ENCODE data around the gene DYNC1I2. TPM values are rescaled to one million over a fixed set of nuclear protein-coding genes. Genes with fewer than 3 reads are reported as not detected.

DYNC1I2 gene
- total and polyA plus RNA-seq, 2 experiments from 2014 or later = 79.4 to 102 TPM

DNA sequence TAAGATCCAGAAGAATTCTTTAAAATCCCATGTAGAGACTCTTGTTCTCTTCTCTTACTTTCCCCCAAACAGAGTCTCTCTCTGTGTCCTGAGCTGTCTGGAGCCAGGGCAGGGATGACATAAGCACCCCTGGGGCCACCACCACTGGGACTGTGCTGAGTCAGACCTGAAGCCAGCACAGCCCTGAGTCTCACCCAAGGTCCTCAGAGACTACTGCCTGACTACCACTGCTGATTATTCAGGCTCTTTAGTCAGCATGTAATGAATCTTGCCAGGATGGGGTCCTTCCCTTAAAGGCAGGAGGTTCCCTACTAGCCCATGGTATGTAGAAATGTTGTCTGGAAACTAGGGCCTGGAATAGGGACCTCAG is 34.9 kb upstream of the DYNC1I2 start (continued):
- TF ChIP-seq, protein P1, sequence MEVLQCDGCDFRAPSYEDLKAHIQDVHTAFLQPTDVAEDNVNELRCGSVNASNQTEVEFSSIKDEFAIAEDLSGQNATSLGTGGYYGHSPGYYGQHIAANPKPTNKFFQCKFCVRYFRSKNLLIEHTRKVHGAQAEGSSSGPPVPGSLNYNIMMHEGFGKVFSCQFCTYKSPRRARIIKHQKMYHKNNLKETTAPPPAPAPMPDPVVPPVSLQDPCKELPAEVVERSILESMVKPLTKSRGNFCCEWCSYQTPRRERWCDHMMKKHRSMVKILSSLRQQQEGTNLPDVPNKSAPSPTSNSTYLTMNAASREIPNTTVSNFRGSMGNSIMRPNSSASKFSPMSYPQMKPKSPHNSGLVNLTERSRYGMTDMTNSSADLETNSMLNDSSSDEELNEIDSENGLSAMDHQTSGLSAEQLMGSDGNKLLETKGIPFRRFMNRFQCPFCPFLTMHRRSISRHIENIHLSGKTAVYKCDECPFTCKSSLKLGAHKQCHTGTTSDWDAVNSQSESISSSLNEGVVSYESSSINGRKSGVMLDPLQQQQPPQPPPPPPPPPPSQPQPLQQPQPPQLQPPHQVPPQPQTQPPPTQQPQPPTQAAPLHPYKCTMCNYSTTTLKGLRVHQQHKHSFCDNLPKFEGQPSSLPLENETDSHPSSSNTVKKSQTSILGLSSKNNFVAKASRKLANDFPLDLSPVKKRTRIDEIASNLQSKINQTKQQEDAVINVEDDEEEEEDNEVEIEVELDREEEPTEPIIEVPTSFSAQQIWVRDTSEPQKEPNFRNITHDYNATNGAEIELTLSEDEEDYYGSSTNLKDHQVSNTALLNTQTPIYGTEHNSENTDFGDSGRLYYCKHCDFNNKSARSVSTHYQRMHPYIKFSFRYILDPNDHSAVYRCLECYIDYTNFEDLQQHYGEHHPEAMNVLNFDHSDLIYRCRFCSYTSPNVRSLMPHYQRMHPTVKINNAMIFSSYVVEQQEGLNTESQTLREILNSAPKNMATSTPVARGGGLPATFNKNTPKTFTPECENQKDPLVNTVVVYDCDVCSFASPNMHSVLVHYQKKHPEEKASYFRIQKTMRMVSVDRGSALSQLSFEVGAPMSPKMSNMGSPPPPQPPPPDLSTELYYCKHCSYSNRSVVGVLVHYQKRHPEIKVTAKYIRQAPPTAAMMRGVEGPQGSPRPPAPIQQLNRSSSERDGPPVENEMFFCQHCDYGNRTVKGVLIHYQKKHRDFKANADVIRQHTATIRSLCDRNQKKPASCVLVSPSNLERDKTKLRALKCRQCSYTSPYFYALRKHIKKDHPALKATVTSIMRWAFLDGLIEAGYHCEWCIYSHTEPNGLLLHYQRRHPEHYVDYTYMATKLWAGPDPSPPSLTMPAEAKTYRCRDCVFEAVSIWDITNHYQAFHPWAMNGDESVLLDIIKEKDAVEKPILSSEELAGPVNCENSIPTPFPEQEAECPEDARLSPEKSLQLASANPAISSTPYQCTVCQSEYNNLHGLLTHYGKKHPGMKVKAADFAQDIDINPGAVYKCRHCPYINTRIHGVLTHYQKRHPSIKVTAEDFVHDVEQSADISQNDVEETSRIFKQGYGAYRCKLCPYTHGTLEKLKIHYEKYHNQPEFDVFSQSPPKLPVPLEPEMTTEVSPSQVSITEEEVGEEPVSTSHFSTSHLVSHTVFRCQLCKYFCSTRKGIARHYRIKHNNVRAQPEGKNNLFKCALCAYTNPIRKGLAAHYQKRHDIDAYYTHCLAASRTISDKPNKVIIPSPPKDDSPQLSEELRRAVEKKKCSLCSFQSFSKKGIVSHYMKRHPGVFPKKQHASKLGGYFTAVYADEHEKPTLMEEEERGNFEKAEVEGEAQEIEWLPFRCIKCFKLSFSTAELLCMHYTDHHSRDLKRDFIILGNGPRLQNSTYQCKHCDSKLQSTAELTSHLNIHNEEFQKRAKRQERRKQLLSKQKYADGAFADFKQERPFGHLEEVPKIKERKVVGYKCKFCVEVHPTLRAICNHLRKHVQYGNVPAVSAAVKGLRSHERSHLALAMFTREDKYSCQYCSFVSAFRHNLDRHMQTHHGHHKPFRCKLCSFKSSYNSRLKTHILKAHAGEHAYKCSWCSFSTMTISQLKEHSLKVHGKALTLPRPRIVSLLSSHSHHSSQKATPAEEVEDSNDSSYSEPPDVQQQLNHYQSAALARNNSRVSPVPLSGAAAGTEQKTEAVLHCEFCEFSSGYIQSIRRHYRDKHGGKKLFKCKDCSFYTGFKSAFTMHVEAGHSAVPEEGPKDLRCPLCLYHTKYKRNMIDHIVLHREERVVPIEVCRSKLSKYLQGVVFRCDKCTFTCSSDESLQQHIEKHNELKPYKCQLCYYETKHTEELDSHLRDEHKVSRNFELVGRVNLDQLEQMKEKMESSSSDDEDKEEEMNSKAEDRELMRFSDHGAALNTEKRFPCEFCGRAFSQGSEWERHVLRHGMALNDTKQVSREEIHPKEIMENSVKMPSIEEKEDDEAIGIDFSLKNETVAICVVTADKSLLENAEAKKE (CRISPR knock-in tag; IDR thresholded peaks at IDR 0.05) = no peak
- TF ChIP-seq, protein P2, sequence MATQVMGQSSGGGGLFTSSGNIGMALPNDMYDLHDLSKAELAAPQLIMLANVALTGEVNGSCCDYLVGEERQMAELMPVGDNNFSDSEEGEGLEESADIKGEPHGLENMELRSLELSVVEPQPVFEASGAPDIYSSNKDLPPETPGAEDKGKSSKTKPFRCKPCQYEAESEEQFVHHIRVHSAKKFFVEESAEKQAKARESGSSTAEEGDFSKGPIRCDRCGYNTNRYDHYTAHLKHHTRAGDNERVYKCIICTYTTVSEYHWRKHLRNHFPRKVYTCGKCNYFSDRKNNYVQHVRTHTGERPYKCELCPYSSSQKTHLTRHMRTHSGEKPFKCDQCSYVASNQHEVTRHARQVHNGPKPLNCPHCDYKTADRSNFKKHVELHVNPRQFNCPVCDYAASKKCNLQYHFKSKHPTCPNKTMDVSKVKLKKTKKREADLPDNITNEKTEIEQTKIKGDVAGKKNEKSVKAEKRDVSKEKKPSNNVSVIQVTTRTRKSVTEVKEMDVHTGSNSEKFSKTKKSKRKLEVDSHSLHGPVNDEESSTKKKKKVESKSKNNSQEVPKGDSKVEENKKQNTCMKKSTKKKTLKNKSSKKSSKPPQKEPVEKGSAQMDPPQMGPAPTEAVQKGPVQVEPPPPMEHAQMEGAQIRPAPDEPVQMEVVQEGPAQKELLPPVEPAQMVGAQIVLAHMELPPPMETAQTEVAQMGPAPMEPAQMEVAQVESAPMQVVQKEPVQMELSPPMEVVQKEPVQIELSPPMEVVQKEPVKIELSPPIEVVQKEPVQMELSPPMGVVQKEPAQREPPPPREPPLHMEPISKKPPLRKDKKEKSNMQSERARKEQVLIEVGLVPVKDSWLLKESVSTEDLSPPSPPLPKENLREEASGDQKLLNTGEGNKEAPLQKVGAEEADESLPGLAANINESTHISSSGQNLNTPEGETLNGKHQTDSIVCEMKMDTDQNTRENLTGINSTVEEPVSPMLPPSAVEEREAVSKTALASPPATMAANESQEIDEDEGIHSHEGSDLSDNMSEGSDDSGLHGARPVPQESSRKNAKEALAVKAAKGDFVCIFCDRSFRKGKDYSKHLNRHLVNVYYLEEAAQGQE (IDR thresholded peaks at IDR 0.05; ENCODE audit: unreplicated experiment) = no peak
- no peak for TF ChIP-seq ZNF331 (CRISPR knock-in tag; IDR thresholded peaks at IDR 0.05; ENCODE audit: low read depth)

DNA sequence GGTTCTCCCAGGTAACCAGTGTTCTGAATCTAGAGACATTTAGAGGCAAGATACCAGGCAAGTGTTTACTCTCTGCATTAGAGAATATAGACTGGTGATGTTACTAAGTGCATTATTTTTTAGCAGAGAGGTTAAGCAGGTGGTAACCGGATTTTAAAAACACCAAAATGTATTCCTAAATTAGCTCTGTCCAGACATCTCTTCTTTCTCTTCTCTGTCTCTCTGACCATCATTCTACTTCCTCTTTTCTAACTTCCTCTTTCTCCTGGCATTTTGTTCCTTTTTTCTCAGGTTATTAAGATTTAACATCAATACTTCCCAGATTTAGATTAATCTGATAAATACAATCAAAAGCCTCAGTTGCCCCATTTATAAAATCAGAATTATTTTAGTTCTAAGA is 31.7 kb upstream of the DYNC1I2 start:
- no peak overlapping the region for H3K27ac ChIP-seq (ENCODE audit: low read depth)
- no peak overlapping the region for H2AFZ ChIP-seq
- H3K4me3 Mint-ChIP-seq = no peak overlapping the region
- no peaks in the 10 kb centered on the region for H3K4me1 ChIP-seq (ENCODE audit: insufficient read depth)
- H3K79me2 ChIP-seq (replicated peaks; ENCODE audit: insufficient read depth) = no peaks in the 10 kb centered on the region
- H3K4me3 ChIP-seq = no peak overlapping the region
- no peak for DNase-seq (ENCODE audit: low spot score)
- H3K27ac Mint-ChIP-seq = no peak overlapping the region
- no peaks in the 10 kb centered on the region for H3K36me3 ChIP-seq (ENCODE audit: insufficient read depth)
- H3K36me3 Mint-ChIP-seq (ENCODE audit: low read depth) = peaks cover 3% of the 10 kb centered on the region; the same call in 1 of the 3 replicates
- H3K27me3 Mint-ChIP-seq (ENCODE audit: insufficient read depth, low read depth, poor library complexity) = no peaks in the 10 kb centered on the region
- H4K20me1 ChIP-seq (replicated peaks; ENCODE audit: insufficient read depth) = no peaks in the 10 kb centered on the region
- no peaks in the 10 kb centered on the region for H3K4me1 Mint-ChIP-seq
- no peaks in the 10 kb centered on the region for H3F3A ChIP-seq (replicated peaks; ENCODE audit: low read depth)
- peaks cover 10% of the 10 kb centered on the region for H3K9me3 Mint-ChIP-seq
- H3K27me3 ChIP-seq (ENCODE audit: insufficient read depth) = no peaks in the 10 kb centered on the region
- H3K9me2 ChIP-seq (ENCODE audit: insufficient read depth) = peaks cover 5% of the 10 kb centered on the region; the same call in 1 of the 2 replicates
- H3K4me2 ChIP-seq = no peak overlapping the region
- no peak for ATAC-seq
- TF ChIP-seq JUNB (IDR thresholded peaks at IDR 0.05; ENCODE audit: unreplicated experiment) = no peak
- TF ChIP-seq POLR2AphosphoS5 (IDR thresholded peaks at IDR 0.05; ENCODE audit: low read depth) = no peak
- TF ChIP-seq ZNF114 (CRISPR knock-in tag; IDR thresholded peaks at IDR 0.05) = no peak
- TF ChIP-seq, protein P2 (IDR thresholded peaks at IDR 0.05; ENCODE audit: unreplicated experiment) = no peak
- TF ChIP-seq, protein P3, sequence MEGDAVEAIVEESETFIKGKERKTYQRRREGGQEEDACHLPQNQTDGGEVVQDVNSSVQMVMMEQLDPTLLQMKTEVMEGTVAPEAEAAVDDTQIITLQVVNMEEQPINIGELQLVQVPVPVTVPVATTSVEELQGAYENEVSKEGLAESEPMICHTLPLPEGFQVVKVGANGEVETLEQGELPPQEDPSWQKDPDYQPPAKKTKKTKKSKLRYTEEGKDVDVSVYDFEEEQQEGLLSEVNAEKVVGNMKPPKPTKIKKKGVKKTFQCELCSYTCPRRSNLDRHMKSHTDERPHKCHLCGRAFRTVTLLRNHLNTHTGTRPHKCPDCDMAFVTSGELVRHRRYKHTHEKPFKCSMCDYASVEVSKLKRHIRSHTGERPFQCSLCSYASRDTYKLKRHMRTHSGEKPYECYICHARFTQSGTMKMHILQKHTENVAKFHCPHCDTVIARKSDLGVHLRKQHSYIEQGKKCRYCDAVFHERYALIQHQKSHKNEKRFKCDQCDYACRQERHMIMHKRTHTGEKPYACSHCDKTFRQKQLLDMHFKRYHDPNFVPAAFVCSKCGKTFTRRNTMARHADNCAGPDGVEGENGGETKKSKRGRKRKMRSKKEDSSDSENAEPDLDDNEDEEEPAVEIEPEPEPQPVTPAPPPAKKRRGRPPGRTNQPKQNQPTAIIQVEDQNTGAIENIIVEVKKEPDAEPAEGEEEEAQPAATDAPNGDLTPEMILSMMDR (conservative IDR thresholded peaks at IDR 0.05; ENCODE audit: low read depth in 2 of 2) = no peak
- no peak for TF ChIP-seq NANOG (IDR thresholded peaks at IDR 0.05; ENCODE audit: borderline replicate concordance)
- TF ChIP-seq STAT1 (IDR thresholded peaks at IDR 0.05; ENCODE audit: unreplicated experiment) = no peak
- TF ChIP-seq EZH2phosphoT487 (IDR thresholded peaks at IDR 0.05; ENCODE audit: unreplicated experiment) = no peak
- TF ChIP-seq CREB1 (CRISPR knock-in tag; IDR thresholded peaks at IDR 0.05; ENCODE audit: low read depth) = no peak

Data from GM23338 (cell line).